HEK293 (cell line): Measurements from ENCODE around the gene ZNF484.
"Not testable (repeated sequence)": the region's sequence is repeated elsewhere in the genome, so short reads cannot be mapped to it uniquely, and the experiment has no call there.

Experiments
- CTCF ChIA-PET: fragments of 350-600 bp; formaldehyde crosslinking; extraction: SDS; loops from one replicate; lab custom pipeline; 2021; ENCODE audit warnings: antibody characterized with exemption; lab: Yijun Ruan, JAX
- POLR2A ChIA-PET: fragments of 300-600 bp; formaldehyde crosslinking; extraction: SDS; loops from one replicate; lab custom pipeline; 2020; ENCODE audit warnings: antibody characterized with exemption, inconsistent platforms; lab: Yijun Ruan, JAX
- H3K27ac ChIP-seq: fragments of 200-500 bp; sonication (Bioruptor generic); 2 replicates; pipeline ENCODE4 v1.5.1; 2014; ENCODE audit warnings: low read depth, low read length, control low read depth, inconsistent platforms; ENCODE audit errors: extremely low read depth
- H3K36me3 ChIP-seq, 2 experiments: fragments of 200-500 bp in 1 of 2; sonication (Bioruptor generic) in 1 of 2; 1 replicate in 1 of 2; 2 replicates in 1 of 2; pipeline ENCODE4 v1.5.1; 2014 to 2017; ENCODE audit warnings: inconsistent platforms in 2 of 2, low read length in 2 of 2; ENCODE audit not compliant: control insufficient read depth in 2 of 2, insufficient read depth in 1 of 2
- H3K4me1 ChIP-seq: fragments of 200-500 bp; sonication (Bioruptor generic); 2 replicates; pipeline ENCODE4 v1.5.1; 2014; ENCODE audit warnings: mild to moderate bottlenecking, low read length, inconsistent platforms; ENCODE audit not compliant: control insufficient read depth, insufficient read depth
- H3K4me3 ChIP-seq: 2 replicates; pipeline ENCODE4 v1.5.1; 2011; ENCODE audit warnings: low read depth, mild to moderate bottlenecking, control low read depth, low read length, moderate library complexity
- H3K9me3 ChIP-seq: fragments of 200-500 bp; sonication (Bioruptor generic); 2 replicates; pipeline ENCODE4 v1.5.1; 2014; ENCODE audit warnings: low read depth, low read length, inconsistent platforms; ENCODE audit not compliant: control insufficient read depth, insufficient read depth
- BCL11A ChIP-seq: fragments of 450-650 bp; formaldehyde crosslinking; IDR thresholded peaks from 2 replicates; pipeline ENCODE4 v1.5.1; 2016; ENCODE audit warnings: low read depth, missing biosample characterization, missing genetic modification characterization
- KLF16 ChIP-seq: fragments of 450-650 bp; formaldehyde crosslinking; IDR thresholded peaks from 2 replicates; pipeline ENCODE4 v1.5.1; 2017; ENCODE audit warnings: missing biosample characterization, missing genetic modification characterization
- KLF17 ChIP-seq: fragments of 450-650 bp; formaldehyde crosslinking; IDR thresholded peaks from 2 replicates; pipeline ENCODE4 v1.5.1; 2016; ENCODE audit warnings: missing biosample characterization, missing genetic modification characterization
- KLF8 ChIP-seq: fragments of 450-650 bp; formaldehyde crosslinking; IDR thresholded peaks from 2 replicates; pipeline ENCODE4 v1.5.1; 2016; ENCODE audit warnings: missing biosample characterization, missing genetic modification characterization
- MZF1 ChIP-seq: fragments of 450-650 bp; formaldehyde crosslinking; IDR thresholded peaks from 2 replicates; pipeline ENCODE4 v1.5.1; 2017; ENCODE audit warnings: missing biosample characterization, missing genetic modification characterization, borderline replicate concordance
- OSR2 ChIP-seq: fragments of 450-650 bp; formaldehyde crosslinking; IDR thresholded peaks from 2 replicates; pipeline ENCODE4 v1.5.1; 2016; ENCODE audit warnings: missing biosample characterization, missing genetic modification characterization
- PRDM6 ChIP-seq: fragments of 450-650 bp; formaldehyde crosslinking; IDR thresholded peaks from 2 replicates; pipeline ENCODE4 v1.5.1; 2017; ENCODE audit warnings: missing biosample characterization, missing genetic modification characterization
- SETDB1 ChIP-seq: IDR thresholded peaks from one replicate; pipeline ENCODE4 v1.6.1; 2017; ENCODE audit warnings: mild to moderate bottlenecking, low read length, moderate library complexity, mixed read lengths; ENCODE audit not compliant: insufficient read length
- TRIM28 ChIP-seq: IDR thresholded peaks from 2 replicates; pipeline ENCODE4 v1.6.1; 2011; ENCODE audit warnings: low read length, control low read depth, borderline replicate concordance
- ZBTB17 ChIP-seq: fragments of 450-650 bp; formaldehyde crosslinking; IDR thresholded peaks from 2 replicates; pipeline ENCODE4 v1.5.1; 2016; ENCODE audit warnings: missing biosample characterization, missing genetic modification characterization
- ZNF146 ChIP-seq: fragments of 450-650 bp; formaldehyde crosslinking; IDR thresholded peaks from 2 replicates; pipeline ENCODE4 v1.5.1; 2016; ENCODE audit warnings: missing biosample characterization, missing genetic modification characterization
- ZNF266 ChIP-seq: fragments of 450-650 bp; formaldehyde crosslinking; IDR thresholded peaks from 2 replicates; pipeline ENCODE4 v1.5.1; 2016; ENCODE audit warnings: missing biosample characterization, missing genetic modification characterization, low read depth
- ZNF274 ChIP-seq, 2 experiments: fragments of 200-500 bp in 1 of 2; fragments of 450-650 bp in 1 of 2; sonication (Bioruptor generic) in 1 of 2; formaldehyde crosslinking in 1 of 2; IDR thresholded peaks; 2 replicates each; pipeline versions ENCODE4 v1.5.1 to v1.6.1; 2014 to 2016; ENCODE audit warnings: borderline replicate concordance in 1 of 2, inconsistent platforms in 1 of 2, low read length in 1 of 2, missing biosample characterization in 1 of 2, missing genetic modification characterization in 1 of 2
- ZNF341 ChIP-seq: fragments of 450-650 bp; formaldehyde crosslinking; IDR thresholded peaks from 2 replicates; pipeline ENCODE4; 2016; ENCODE audit warnings: low read depth, missing biosample characterization, missing genetic modification characterization
- ZNF433 ChIP-seq: fragments of 450-650 bp; formaldehyde crosslinking; IDR thresholded peaks from 2 replicates; pipeline ENCODE4 v1.5.1; 2016; ENCODE audit warnings: missing biosample characterization, missing genetic modification characterization, low read depth
- ZNF510 ChIP-seq: fragments of 450-650 bp; formaldehyde crosslinking; IDR thresholded peaks from 2 replicates; pipeline ENCODE4 v1.5.1; 2018; ENCODE audit warnings: mild to moderate bottlenecking, missing genetic modification characterization, missing biosample characterization; ENCODE audit not compliant: insufficient replicate concordance
- ZNF558 ChIP-seq: fragments of 450-650 bp; formaldehyde crosslinking; IDR thresholded peaks from 2 replicates; pipeline ENCODE4 v1.5.1; 2016; ENCODE audit warnings: missing biosample characterization, missing genetic modification characterization
- ZNF664 ChIP-seq: fragments of 450-650 bp; formaldehyde crosslinking; IDR thresholded peaks from 2 replicates; pipeline ENCODE4 v1.5.1; 2016; ENCODE audit warnings: missing biosample characterization, missing genetic modification characterization
- ZNF747 ChIP-seq: fragments of 450-650 bp; formaldehyde crosslinking; IDR thresholded peaks from 2 replicates; pipeline ENCODE4 v1.5.1; 2016; ENCODE audit warnings: missing biosample characterization, missing genetic modification characterization
- ZSCAN18 ChIP-seq: fragments of 450-650 bp; formaldehyde crosslinking; IDR thresholded peaks from 2 replicates; pipeline ENCODE4 v1.5.1; 2016; ENCODE audit warnings: missing biosample characterization, missing genetic modification characterization
- TF ChIP-seq, protein P1 (sequence below): fragments of 450-650 bp; formaldehyde crosslinking; IDR thresholded peaks from 2 replicates; pipeline ENCODE4 v1.5.1; 2017; ENCODE audit warnings: missing biosample characterization, missing genetic modification characterization

Gene ZNF484

DNA sequence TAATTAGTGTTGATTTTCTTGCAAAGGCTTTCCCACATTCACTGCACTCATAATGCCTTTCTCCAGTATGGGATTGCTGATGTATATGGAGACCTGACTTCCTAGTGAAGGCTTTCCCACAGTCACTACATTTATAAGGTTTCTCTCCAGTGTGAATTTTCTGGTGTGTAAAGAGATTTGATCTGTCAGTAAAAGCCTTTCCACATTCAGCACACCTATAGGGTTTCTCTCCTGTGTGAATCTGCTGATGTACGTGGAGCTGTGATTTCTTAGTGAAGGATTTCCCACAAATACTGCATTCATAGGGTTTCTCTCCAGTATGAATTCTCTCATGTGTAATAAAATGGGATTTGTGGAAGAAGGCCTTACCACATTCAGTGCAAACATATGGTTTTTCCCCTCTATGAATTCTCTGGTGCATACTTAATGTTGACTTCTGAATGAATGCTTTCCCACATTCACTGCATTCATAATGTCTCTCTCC, 31.1 kb downstream of the ZNF484 start:
- H3K4me3 ChIP-seq = no peak overlapping the region
- TF ChIP-seq ZNF558 (tag by site-specific recombination) (peak; percentile 60; the same call in 1 of the 2 replicates), ZNF274 (IDR thresholded peaks at IDR 0.05; ENCODE audit: low read length) (no peak), ZNF274 (tag by site-specific recombination; IDR thresholded peaks at IDR 0.05; ENCODE audit: borderline replicate concordance) (peak; percentile 78; the same call in 1 of the 2 replicates), MZF1 (tag by site-specific recombination) (no peak), KLF16 (tag by site-specific recombination) (no peak), ZNF146 (tag by site-specific recombination) (no peak), SETDB1 (peak; percentile 100), TRIM28 (peak; percentile 96)
- H3K27ac ChIP-seq = no peak overlapping the region
- H3K4me1 ChIP-seq = no peaks in the 10 kb centered on the region
- H3K9me3 ChIP-seq = no peaks in the 10 kb centered on the region
- CTCF ChIA-PET = no interaction called here
- POLR2A ChIA-PET = no interaction called here
- peaks cover 4 to 56% of the 10 kb centered on the region in 2 experiments; a peak in 2 of 3 replicates for H3K36me3 ChIP-seq

DNA sequence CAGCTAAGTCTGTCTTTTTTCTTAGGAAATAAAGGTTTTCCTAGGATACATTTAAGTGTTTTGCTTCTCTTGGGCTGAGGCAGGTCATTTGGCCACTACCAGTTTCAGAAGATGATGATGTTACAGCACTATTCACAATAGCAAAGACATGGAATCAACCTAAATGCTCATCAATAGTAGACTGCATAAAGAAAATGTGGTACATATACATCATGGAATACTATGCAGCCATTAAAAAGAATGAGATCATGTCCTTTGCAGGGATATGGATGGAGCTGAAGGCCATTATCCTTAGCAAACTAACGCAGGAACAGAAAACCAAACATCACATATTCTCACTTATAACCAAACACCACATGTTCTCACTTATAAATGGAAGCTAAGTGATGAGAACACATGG, 39.4 kb downstream of the ZNF484 start:
- H3K27ac ChIP-seq, POLR2A ChIA-PET: not testable (repeated sequence)
- peaks cover 0 to 23% of the 10 kb centered on the region in 2 experiments; a peak in 2 of 3 replicates for H3K36me3 ChIP-seq
- peak; percentile 76 for TF ChIP-seq ZNF146 (tag by site-specific recombination)
- TF ChIP-seq, all 188 proteins: peak for 1; not testable (repeated sequence) for 187
- CTCF ChIA-PET, H3K4me3 ChIP-seq, H3K4me1 ChIP-seq, H3K9me3 ChIP-seq: not testable (repeated sequence)

DNA sequence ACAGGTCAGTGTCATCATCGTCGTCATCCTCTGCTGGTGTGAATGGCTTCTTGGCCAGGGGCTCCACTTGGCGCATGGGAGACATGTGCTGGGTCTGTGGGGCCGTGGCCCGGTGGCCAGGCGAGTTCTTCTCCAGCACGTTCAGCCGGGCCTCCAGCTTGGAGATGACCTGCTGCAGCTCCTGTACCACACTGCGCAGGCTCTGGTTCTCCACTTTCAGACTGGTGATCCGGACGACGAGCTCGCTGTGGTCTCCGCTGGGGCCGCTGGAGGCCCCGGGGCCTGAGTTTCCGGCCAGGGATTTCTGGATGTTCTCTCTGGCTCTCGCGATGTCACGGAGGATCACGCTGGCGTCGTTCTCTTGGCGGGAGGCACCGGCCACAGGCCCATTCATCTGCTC, 40.6 kb downstream of the ZNF484 start:
- TF ChIP-seq BCL11A (tag by site-specific recombination) (no peak), ZNF664 (tag by site-specific recombination) (no peak), ZNF341 (tag by site-specific recombination) (no peak), OSR2 (tag by site-specific recombination) (no peak), ZBTB17 (no peak), PRDM6 (tag by site-specific recombination) (no peak), ZNF266 (tag by site-specific recombination) (no peak), KLF8 (tag by site-specific recombination) (no peak), ZSCAN18 (tag by site-specific recombination) (no peak), ZNF747 (tag by site-specific recombination) (no peak), ZNF433 (tag by site-specific recombination) (no peak), ZNF510 (tag by site-specific recombination) (no peak), KLF17 (tag by site-specific recombination) (no peak)
- TF ChIP-seq, protein P1, sequence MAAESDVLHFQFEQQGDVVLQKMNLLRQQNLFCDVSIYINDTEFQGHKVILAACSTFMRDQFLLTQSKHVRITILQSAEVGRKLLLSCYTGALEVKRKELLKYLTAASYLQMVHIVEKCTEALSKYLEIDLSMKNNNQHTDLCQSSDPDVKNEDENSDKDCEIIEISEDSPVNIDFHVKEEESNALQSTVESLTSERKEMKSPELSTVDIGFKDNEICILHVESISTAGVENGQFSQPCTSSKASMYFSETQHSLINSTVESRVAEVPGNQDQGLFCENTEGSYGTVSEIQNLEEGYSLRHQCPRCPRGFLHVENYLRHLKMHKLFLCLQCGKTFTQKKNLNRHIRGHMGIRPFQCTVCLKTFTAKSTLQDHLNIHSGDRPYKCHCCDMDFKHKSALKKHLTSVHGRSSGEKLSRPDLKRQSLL = no peak
- Histone ChIP-seq H3K4me3 (no peak overlapping the region), H3K9me3 (no peaks in the 10 kb centered on the region), H3K4me1 (no peaks in the 10 kb centered on the region), H3K27ac (no peak overlapping the region), H3K36me3 (peaks cover 0 to 23% of the 10 kb centered on the region in 2 experiments; a peak in 2 of 3 replicates)
- ChIA-PET CTCF (no interaction called here), POLR2A (interaction anchor here (1.0 kb wide), 1 partner anchor 9 kb away, joined by 3 read pairs; no protein-coding TSS in a partner anchor)
